HepG2 (cell line): Measurements from ENCODE around the gene CARMIL3. TPM values are rescaled to one million over a fixed set of nuclear protein-coding genes. Genes with fewer than 3 reads are reported as not detected.

Experiments
- ATAC-seq: fragments of 200-7000 bp; cut with Tn5 transposase; 3 replicates; pipeline ENCODE4 v1.9.1; 2020; ENCODE audit warnings: mild to moderate bottlenecking, moderate library complexity
- BruUV-seq: library from RNA; stranded (reverse); fragments of 400-500 nt; replicated peaks from 2 replicates; lab custom pipeline; 2021; lab: Mats Ljungman, UMichigan
- CTCF ChIA-PET: fragments of 300-600 bp; formaldehyde crosslinking; extraction: SDS; loops from one replicate; lab custom pipeline; 2021; ENCODE audit warnings: low total read pairs, inconsistent platforms, low intra/inter-chr PET ratio; lab: Yijun Ruan, JAX
- POLR2A ChIA-PET: fragments of 350-600 bp; sonication (Branson Sonifier 250); formaldehyde crosslinking; loops from one replicate; lab custom pipeline; 2020; ENCODE audit warnings: antibody characterized with exemption, inconsistent platforms; lab: Yijun Ruan, JAX
- DNase-seq: peaks from one replicate; pipeline ENCODE4 v3.0.0-alpha.2; 2015; ENCODE audit warnings: low spot score
- FAIRE-seq: peaks from 3 replicates; lab custom pipeline; 2011; peaks lifted over from hg19 to GRCh38; lab: Jason Lieb, UNC
- H2AFZ ChIP-seq: one replicate; pipeline ENCODE4 v1.6.1; 2011; ENCODE audit warnings: low read length, inconsistent platforms
- H3K27ac ChIP-seq: fragments of 300-600 bp; 3 replicates; pipeline ENCODE4 v1.8.0; 2011; ENCODE audit warnings: mixed run types, mild to moderate bottlenecking, mixed read lengths, low read length, inconsistent platforms; ENCODE audit not compliant: insufficient read depth; ENCODE audit errors: extremely low read length
- H3K27me3 ChIP-seq, 2 experiments: fragments of 200-600 bp in 1 of 2; 2 replicates in 1 of 2; 3 replicates in 1 of 2; pipeline versions ENCODE4 v1.6.0 to v1.8.0; 2011; ENCODE audit warnings: low read length in 2 of 2, mild to moderate bottlenecking in 2 of 2, moderate library complexity in 2 of 2, inconsistent platforms in 1 of 2; ENCODE audit not compliant: insufficient read depth in 2 of 2, control insufficient read depth in 1 of 2
- H3K36me3 ChIP-seq, 2 experiments: fragments of 200-600 bp in 1 of 2; replicated peaks in 1 of 2; 2 replicates in 1 of 2; 3 replicates in 1 of 2; pipeline versions ENCODE4 v1.5.1 to v1.8.0; 2011; ENCODE audit warnings: low read length in 2 of 2, inconsistent platforms in 1 of 2; ENCODE audit not compliant: insufficient read depth in 2 of 2, control insufficient read depth in 1 of 2
- H3K4me1 ChIP-seq: 2 replicates; pipeline ENCODE4 v1.5.1; 2012; ENCODE audit warnings: low read length, inconsistent platforms; ENCODE audit not compliant: insufficient read depth
- H3K4me2 ChIP-seq: 2 replicates; pipeline ENCODE4 v1.6.0; 2011; ENCODE audit warnings: low read depth, low read length, inconsistent platforms
- H3K4me3 ChIP-seq, 3 experiments: fragments of 200-600 bp in 1 of 3; sonication (generic), shearing (Covaris generic) in 1 of 3; replicated peaks in 1 of 3; 2 replicates each; pipeline ENCODE4 v1.5.1; 2011 to 2016; ENCODE audit warnings: low read length in 3 of 3, inconsistent platforms in 2 of 3, low read depth in 2 of 3, mild to moderate bottlenecking in 2 of 3, control low read depth in 1 of 3, mixed read lengths in 1 of 3; ENCODE audit not compliant: insufficient read depth in 1 of 3
- H3K79me2 ChIP-seq: one replicate; pipeline ENCODE4 v1.6.1; 2011; ENCODE audit warnings: low read length, inconsistent platforms; ENCODE audit not compliant: insufficient read depth
- H3K9ac ChIP-seq: 2 replicates; pipeline ENCODE4 v1.6.0; 2011; ENCODE audit warnings: mild to moderate bottlenecking, low read depth, low read length, inconsistent platforms; ENCODE audit not compliant: insufficient read depth
- H3K9me3 ChIP-seq: 2 replicates; pipeline ENCODE4 v1.5.1; 2012; ENCODE audit warnings: mild to moderate bottlenecking, low read length
- H4K20me1 ChIP-seq: 2 replicates; pipeline ENCODE4 v1.6.0; 2011; ENCODE audit warnings: inconsistent platforms, mild to moderate bottlenecking, low read length, moderate library complexity; ENCODE audit not compliant: insufficient read depth
- GFI1 ChIP-seq: sonication (generic); formaldehyde crosslinking; IDR thresholded peaks from 2 replicates; pipeline ENCODE4 v1.5.0; 2020; ENCODE audit warnings: missing genetic modification reagents, mild to moderate bottlenecking, borderline replicate concordance
- GLI4 ChIP-seq: sonication (generic); formaldehyde crosslinking; IDR thresholded peaks from 2 replicates; pipeline ENCODE4 v1.5.1; 2020; ENCODE audit warnings: missing genetic modification reagents, mild to moderate bottlenecking, moderate library complexity, borderline replicate concordance
- HMG20B ChIP-seq: conservative IDR thresholded peaks from 2 replicates; pipeline ENCODE4 v1.6.1; 2016; ENCODE audit warnings: missing genetic modification reagents, missing compliant biosample characterization
- JUND ChIP-seq: sonication (generic); formaldehyde crosslinking; IDR thresholded peaks from 2 replicates; pipeline ENCODE4 v1.8.0; 2022; ENCODE audit warnings: mild to moderate bottlenecking, missing genetic modification reagents
- KLF6 ChIP-seq: IDR thresholded peaks from 2 replicates; pipeline ENCODE4 v1.8.0; 2016; ENCODE audit warnings: missing biosample characterization, missing genetic modification reagents
- NFIB ChIP-seq: sonication (generic); formaldehyde crosslinking; IDR thresholded peaks from 2 replicates; pipeline ENCODE4 v1.9.0; 2021; ENCODE audit warnings: missing genetic modification reagents, mild to moderate bottlenecking, borderline replicate concordance
- NFIC ChIP-seq: IDR thresholded peaks from 2 replicates; pipeline ENCODE4 v1.6.1; 2012; ENCODE audit warnings: mild to moderate bottlenecking, low read length, inconsistent platforms
- NR2F2 ChIP-seq: IDR thresholded peaks from 2 replicates; pipeline ENCODE4 v1.6.1; 2012; ENCODE audit warnings: low read depth, inconsistent platforms, borderline replicate concordance
- RFXANK ChIP-seq: IDR thresholded peaks from 2 replicates; pipeline ENCODE4 v1.6.1; 2016
- RXRA ChIP-seq: sonication (generic); formaldehyde crosslinking; IDR thresholded peaks from 2 replicates; pipeline ENCODE4 v1.5.1; 2020; ENCODE audit warnings: missing genetic modification reagents
- RXRB ChIP-seq: IDR thresholded peaks from 2 replicates; pipeline ENCODE4 v1.6.1; 2016; ENCODE audit warnings: borderline replicate concordance, missing genetic modification reagents, missing compliant biosample characterization
- SP1 ChIP-seq, 2 experiments: fragments of 450-650 bp in 1 of 2; sonication (generic) in 1 of 2; formaldehyde crosslinking in 1 of 2; IDR thresholded peaks; 2 replicates each; pipeline versions ENCODE4 v1.4.0 to v1.6.1; 2016 to 2020; ENCODE audit warnings: missing genetic modification reagents in 1 of 2
- TARDBP ChIP-seq: sonication (generic); formaldehyde crosslinking; IDR thresholded peaks from 2 replicates; pipeline ENCODE4 v1.8.0; 2022; ENCODE audit warnings: mild to moderate bottlenecking, missing genetic modification reagents
- U2AF2 ChIP-seq: fragments of 200-400 bp; formaldehyde crosslinking; IDR thresholded peaks from 2 replicates; pipeline ENCODE4 v1.6.1; 2017; ENCODE audit warnings: low read depth, mild to moderate bottlenecking, low read length
- ZNF296 ChIP-seq: sonication (generic); formaldehyde crosslinking; conservative IDR thresholded peaks from 2 replicates; pipeline ENCODE4 v1.5.0; 2020; ENCODE audit warnings: mild to moderate bottlenecking, missing genetic modification reagents
- ZNF326 ChIP-seq: sonication (generic); formaldehyde crosslinking; IDR thresholded peaks from 2 replicates; pipeline ENCODE4 v1.4.0; 2020; ENCODE audit warnings: missing genetic modification reagents, borderline replicate concordance
- ZNF367 ChIP-seq: sonication (generic); formaldehyde crosslinking; IDR thresholded peaks from 2 replicates; pipeline ENCODE4 v1.4.0; 2020; ENCODE audit warnings: missing genetic modification reagents, borderline replicate concordance
- ZNF792 ChIP-seq: IDR thresholded peaks from 2 replicates; pipeline ENCODE4 v1.6.1; 2016
- WGBS: methylation state at CpG from one replicate; pipeline ENCODE4 v1.1.6; 2017; ENCODE audit warnings: low lambda C conversion rate; 5-methylcytosine and 5-hydroxymethylcytosine counted together
- in situ Hi-C: cut with HindIII; loops from 2 replicates; pipeline ENCODE4 v1.10.0; 2017; ENCODE audit warnings: low pct_unique_long_range_greater_than_20kb; ENCODE audit not compliant: extremely low pct_ligation_motif_present
- intact Hi-C: fragments of 100-400 bp; cut with micrococcal nuclease; formaldehyde crosslinking; loops from one replicate; pipeline ENCODE4 v1.10.0; 2022; ENCODE audit not compliant: unreplicated experiment
- polyA plus RNA-seq, 8 experiments: library from polyadenylated mRNA; depleted of rRNA in 3 of 8; stranded (reverse) in 7 of 8; unstranded in 1 of 8; fragments of >200 nt; fragmentation: Illumina TruSeq in 4 of 8; extraction: Trizol in 4 of 8; gene quantifications; 2 replicates each; pipeline versions ENCODE4 v1.2.1 to v1.2.3, GENCODE V29; 2011 to 2016; ENCODE audit warnings: low read depth in 4 of 8, missing spikeins in 1 of 8, mixed read lengths in 1 of 8; ENCODE audit not compliant: insufficient read depth in 1 of 8
- total RNA-seq, 5 experiments: library from RNA; depleted of rRNA; stranded (reverse); fragments of >200 nt; fragmentation: Illumina TruSeq; extraction: Trizol; gene quantifications; 2 replicates each; pipeline ENCODE4 v1.2.3, GENCODE V29; 2016; ENCODE audit warnings: low read depth in 1 of 5
- TF ChIP-seq, protein P1 (sequence below): sonication (generic); formaldehyde crosslinking; IDR thresholded peaks from 2 replicates; pipeline ENCODE4 v1.4.0; 2020; ENCODE audit warnings: missing genetic modification reagents
- TF ChIP-seq, protein P2 (sequence below): sonication (generic); formaldehyde crosslinking; IDR thresholded peaks from 2 replicates; pipeline ENCODE4 v1.4.0; 2020; ENCODE audit warnings: missing genetic modification reagents
- TF ChIP-seq, protein P3 (sequence below): conservative IDR thresholded peaks from 2 replicates; pipeline ENCODE4 v1.6.1; 2018; ENCODE audit warnings: missing genetic modification reagents

Gene CARMIL3
- total and polyA plus RNA-seq, 2 of the 13 experiments (the other 11 are each of a cell fraction or from before 2014, with no cell fraction given), result 0.27 to 0.55 TPM

DNA sequence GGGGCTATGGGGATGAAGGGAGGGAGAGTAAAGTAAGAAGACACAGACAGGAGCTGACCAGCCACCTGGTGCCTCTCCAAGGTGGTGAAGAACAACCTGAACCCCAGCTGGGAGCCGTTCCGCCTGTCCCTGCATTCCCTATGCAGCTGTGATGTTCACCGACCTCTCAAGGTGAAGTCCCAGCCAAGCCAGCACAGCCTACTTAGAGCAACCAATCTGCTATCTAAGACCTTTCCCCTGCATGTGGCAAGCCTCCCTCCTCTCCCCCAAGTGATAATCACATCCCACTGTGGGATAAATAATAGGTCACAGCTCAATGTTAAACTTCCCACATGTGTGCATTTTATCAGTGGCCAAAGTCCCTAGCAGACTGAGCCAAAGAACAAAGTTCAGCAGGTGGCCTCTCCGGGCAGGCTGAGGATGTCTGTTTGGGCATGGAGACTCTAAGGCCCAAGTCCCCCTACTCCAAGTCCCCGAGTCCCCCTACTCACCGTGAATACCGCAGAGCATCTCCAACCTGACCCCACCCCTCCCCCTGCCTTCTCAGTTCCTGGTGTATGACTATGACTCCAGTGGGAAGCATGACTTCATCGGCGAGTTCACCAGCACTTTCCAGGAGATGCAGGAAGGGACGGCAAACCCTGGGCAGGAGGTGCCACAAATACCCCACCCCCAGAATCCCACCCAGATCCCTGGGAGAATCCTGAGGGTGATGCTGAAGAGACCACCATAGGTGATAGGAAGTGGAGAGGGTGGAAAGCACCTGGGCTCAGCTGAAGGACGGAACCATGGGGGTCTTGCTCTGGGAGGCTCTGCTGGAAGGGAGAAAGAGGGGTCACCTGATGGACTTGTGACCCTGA, 23.0 kb downstream of the CARMIL3 start:
- peak overlapping the region; percentile 5; the same call in 1 of the 2 replicates for H3K4me2 ChIP-seq
- POLR2A ChIA-PET, result interaction anchor here (1.1 to 8.3 kb wide), 8 partner anchors 12 to 67 kb away, joined by 3 to 68 read pairs (median 5); partner anchors contain the start of genes DCAF11, EMC9, NRL and PCK2
- H3K4me1 ChIP-seq, result peaks cover 28% of the 10 kb centered on the region
- H2AFZ ChIP-seq, result no peak overlapping the region
- H3K9me3 ChIP-seq, result no peaks in the 10 kb centered on the region
- H3K27ac ChIP-seq, result no peak overlapping the region
- FAIRE-seq (peak; percentile 55), DNase-seq (no peak), ATAC-seq (peak; percentile 8)
- H3K79me2 ChIP-seq, result no peaks in the 10 kb centered on the region
- no peaks in the 10 kb centered on the region for H3K36me3 ChIP-seq
- peaks cover 12 to 65% of the 10 kb centered on the region in 2 experiments for H3K27me3 ChIP-seq
- in situ Hi-C loops (no loop called here), intact Hi-C loops (no loop called here)
- BruUV-seq, result no TSS peak
- no peaks in the 10 kb centered on the region for H4K20me1 ChIP-seq
- H3K9ac ChIP-seq, result no peak overlapping the region
- no peak overlapping the region for H3K4me3 ChIP-seq
- WGBS, result 26% methylated on average over 11 of the region's 11 CpGs
- CTCF ChIA-PET, result no interaction called here
- no peak for TF ChIP-seq RXRA
- no peak for TF ChIP-seq SP1 (IDR thresholded peaks at IDR 0.05)
- TF ChIP-seq SP1 (CRISPR knock-in tag; IDR thresholded peaks at IDR 0.05), result no peak
- TF ChIP-seq ZNF326 (CRISPR knock-in tag), result no peak
- TF ChIP-seq GFI1 (CRISPR knock-in tag), result no peak
- no peak for TF ChIP-seq ZNF296 (CRISPR knock-in tag)
- TF ChIP-seq, protein P1, sequence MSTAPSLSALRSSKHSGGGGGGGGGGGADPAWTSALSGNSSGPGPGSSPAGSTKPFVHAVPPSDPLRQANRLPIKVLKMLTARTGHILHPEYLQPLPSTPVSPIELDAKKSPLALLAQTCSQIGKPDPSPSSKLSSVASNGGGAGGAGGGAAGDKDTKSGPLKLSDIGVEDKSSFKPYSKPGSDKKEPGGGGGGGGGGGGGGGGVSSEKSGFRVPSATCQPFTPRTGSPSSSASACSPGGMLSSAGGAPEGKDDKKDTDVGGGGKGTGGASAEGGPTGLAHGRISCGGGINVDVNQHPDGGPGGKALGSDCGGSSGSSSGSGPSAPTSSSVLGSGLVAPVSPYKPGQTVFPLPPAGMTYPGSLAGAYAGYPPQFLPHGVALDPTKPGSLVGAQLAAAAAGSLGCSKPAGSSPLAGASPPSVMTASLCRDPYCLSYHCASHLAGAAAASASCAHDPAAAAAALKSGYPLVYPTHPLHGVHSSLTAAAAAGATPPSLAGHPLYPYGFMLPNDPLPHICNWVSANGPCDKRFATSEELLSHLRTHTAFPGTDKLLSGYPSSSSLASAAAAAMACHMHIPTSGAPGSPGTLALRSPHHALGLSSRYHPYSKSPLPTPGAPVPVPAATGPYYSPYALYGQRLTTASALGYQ, result no peak
- TF ChIP-seq U2AF2, result no peak
- TF ChIP-seq, protein P2, sequence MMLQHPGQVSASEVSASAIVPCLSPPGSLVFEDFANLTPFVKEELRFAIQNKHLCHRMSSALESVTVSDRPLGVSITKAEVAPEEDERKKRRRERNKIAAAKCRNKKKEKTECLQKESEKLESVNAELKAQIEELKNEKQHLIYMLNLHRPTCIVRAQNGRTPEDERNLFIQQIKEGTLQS (CRISPR knock-in tag), result no peak
- TF ChIP-seq TARDBP (CRISPR knock-in tag), result peak; percentile 40; the same call in 1 of the 2 replicates
- no peak for TF ChIP-seq RFXANK (CRISPR knock-in tag)
- no peak for TF ChIP-seq ZNF367
- TF ChIP-seq NFIB (CRISPR knock-in tag), result no peak
- no peak for TF ChIP-seq NFIC
- TF ChIP-seq JUND, result no peak
- TF ChIP-seq KLF6 (CRISPR knock-in tag), result no peak
- no peak for TF ChIP-seq HMG20B (CRISPR knock-in tag)
- no peak for TF ChIP-seq GLI4 (CRISPR knock-in tag)
- TF ChIP-seq NR2F2, result peak; percentile 20; the same call in 1 of the 2 replicates
- TF ChIP-seq, protein P3, sequence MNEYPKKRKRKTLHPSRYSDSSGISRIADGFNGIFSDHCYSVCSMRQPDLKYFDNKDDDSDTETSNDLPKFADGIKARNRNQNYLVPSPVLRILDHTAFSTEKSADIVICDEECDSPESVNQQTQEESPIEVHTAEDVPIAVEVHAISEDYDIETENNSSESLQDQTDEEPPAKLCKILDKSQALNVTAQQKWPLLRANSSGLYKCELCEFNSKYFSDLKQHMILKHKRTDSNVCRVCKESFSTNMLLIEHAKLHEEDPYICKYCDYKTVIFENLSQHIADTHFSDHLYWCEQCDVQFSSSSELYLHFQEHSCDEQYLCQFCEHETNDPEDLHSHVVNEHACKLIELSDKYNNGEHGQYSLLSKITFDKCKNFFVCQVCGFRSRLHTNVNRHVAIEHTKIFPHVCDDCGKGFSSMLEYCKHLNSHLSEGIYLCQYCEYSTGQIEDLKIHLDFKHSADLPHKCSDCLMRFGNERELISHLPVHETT (CRISPR knock-in tag), result no peak
- TF ChIP-seq RXRB (CRISPR knock-in tag), result peak; percentile 47; the same call in 1 of the 2 replicates
- no peak for TF ChIP-seq ZNF792 (CRISPR knock-in tag)
